ENCODE data around the gene PDE4D.

GRCh38 chr5:59500014-59500413, 393.5 kb downstream of the PDE4D start:
- TF ChIP-seq EZH2 (IDR thresholded peaks at IDR 0.05; ENCODE audit: insufficient read depth, poor library complexity, severe bottlenecking), result no peak
- TF ChIP-seq EZH2phosphoT487 (IDR thresholded peaks at IDR 0.05; ENCODE audit: insufficient read depth, low read depth), result no peak

Measured in GM23248 (cell line).